GM10266 (cell line): ENCODE measurements around the gene MAT1A.
"Not testable (repeated sequence)": the region's sequence is repeated elsewhere in the genome, so short reads cannot be mapped to it uniquely, and the experiment has no call there.

ENCODE experiments used
- DNase-seq: peaks from one replicate; pipeline ENCODE4 v3.0.0; 2012; ENCODE audit errors: extremely low spot score
- TF ChIP-seq, protein P1 (sequence below): IDR thresholded peaks from 2 replicates; pipeline ENCODE4 v1.5.1; 2012; ENCODE audit warnings: mild to moderate bottlenecking, low read depth; ENCODE audit not compliant: control insufficient read depth, insufficient read depth; ENCODE audit errors: missing control alignments

MAT1A gene

DNA sequence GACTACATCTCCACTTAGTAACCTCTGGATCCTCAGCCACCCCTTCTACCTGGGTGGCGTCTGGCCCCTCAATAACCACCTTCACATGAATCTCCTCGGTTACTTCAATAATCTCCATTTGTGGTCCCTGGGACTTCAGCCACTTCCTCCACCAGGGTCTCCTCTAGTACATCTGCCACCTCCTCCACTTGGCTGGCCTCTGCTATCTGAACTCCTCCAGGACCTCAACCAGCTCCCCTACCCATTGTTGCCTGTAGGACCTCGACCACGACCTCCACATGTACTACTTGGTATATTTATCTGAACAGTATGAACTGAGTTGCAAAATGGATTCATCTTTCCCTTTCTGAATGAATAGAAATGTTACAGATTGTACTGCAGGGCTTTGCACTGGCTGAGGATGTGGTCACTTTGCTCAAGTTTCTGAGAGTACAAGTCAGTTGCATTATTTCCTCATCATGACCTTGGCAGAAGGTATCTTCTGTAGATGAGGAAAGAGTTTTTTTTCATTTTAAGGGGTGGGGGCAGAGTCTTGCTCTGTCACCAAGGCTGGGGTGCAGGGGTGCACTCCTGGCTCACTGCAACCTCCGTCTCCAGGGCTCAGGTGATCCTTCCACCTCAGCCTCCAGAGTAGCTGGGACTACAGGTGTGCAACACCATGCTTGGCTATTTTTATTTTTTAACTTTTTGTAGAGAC is 36.0 kb downstream of the MAT1A start:
- TF ChIP-seq, protein P1, sequence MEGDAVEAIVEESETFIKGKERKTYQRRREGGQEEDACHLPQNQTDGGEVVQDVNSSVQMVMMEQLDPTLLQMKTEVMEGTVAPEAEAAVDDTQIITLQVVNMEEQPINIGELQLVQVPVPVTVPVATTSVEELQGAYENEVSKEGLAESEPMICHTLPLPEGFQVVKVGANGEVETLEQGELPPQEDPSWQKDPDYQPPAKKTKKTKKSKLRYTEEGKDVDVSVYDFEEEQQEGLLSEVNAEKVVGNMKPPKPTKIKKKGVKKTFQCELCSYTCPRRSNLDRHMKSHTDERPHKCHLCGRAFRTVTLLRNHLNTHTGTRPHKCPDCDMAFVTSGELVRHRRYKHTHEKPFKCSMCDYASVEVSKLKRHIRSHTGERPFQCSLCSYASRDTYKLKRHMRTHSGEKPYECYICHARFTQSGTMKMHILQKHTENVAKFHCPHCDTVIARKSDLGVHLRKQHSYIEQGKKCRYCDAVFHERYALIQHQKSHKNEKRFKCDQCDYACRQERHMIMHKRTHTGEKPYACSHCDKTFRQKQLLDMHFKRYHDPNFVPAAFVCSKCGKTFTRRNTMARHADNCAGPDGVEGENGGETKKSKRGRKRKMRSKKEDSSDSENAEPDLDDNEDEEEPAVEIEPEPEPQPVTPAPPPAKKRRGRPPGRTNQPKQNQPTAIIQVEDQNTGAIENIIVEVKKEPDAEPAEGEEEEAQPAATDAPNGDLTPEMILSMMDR = no peak
- DNase-seq = no peak

DNA sequence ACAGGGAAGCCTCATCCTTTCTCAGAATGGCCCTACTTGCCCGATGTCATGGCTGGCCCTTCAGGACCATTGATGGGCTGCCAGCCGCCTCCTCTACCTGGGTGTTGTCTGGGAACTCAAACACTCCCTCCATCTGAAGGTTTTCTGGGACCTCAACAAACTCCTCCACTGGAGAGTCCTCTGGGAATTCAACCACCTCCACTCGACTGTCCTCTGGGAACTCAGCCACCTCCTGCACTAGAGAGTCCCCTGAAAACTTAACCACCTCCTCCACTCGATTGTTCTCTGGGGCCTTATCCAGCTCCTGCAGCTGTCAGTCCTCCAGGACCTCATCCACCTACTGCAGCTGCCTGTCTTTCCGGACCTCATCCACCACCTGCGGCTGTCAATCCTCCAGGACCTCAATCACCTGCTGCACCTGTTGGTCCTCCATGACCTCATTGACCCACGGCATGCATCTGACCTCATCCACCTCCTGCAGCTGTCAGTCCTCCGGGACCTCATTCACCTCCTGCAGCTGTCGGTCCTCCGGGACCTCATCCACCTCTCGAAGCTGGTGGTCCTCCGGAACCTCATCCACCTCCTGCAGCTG is 37.1 kb downstream of the MAT1A start:
- TF ChIP-seq, protein P1 = no peak
- no peak for DNase-seq

DNA sequence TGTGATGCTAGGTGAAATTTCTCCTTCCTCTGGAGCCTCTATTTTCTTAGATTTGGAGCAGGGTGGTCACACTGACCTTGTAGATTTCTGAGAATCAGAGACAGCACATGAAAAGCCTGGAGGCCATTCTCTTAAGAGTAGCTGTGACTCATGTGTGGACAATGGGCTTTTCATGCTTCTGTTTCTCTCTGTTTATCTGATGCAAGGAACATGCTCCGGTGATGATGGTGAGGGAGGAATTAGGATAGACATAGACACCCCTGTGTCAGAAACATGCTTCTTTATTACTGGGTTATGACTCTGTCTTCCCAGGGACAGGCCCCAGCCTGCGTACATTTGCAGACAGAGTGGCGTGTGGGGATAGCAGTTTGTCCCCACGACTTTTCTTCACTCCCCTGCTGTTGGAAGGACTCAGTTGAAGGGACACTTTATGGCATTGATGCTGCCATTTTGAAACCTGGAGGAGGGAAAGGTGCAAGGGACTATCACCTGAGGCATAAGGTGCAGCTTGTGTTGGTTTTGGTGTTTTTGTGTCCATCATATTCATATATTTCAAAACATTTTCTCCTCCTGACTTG is 37.7 kb downstream of the MAT1A start:
- DNase-seq = not testable (repeated sequence)

DNA sequence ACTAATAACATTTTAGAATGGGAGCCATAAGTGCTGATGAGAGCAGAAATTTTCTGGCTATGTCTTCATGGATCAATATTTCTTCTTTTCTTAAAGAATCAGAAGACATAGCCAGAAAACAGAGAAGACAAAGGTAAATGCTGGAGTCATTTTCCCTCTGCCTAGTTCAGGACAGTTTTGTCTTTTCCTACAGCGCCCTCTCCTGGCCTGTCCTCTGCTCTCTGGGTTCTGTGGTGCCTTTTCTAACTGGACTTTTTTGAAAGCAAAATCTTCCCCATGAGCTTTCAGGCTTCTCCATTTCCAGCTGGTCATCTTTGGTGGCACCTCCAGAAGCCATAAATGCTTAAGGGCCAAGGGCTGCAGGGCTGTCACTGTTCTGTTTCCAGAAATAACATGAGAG is 39.1 kb downstream of the MAT1A start:
- DNase-seq = not testable (repeated sequence)

DNA sequence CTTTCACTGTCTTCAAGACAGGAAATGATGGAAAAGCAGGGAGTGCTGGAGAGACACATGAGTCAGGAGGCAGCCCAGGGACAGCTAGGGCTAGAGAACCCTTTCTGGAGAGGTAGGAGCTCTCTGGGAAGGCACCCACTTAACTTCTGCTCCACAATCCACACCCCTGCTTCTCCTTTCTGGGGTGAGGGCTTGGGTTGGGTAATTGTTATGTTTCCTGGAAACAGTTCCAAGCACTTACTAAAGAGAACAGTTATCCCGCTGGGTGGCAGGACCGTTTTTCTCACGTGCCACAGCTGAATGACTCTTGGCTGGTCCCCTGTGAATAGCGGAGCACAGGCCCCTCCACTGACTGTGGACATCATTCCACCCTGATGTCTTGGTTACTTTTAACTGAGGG is 39.6 kb downstream of the MAT1A start:
- DNase-seq = not testable (repeated sequence)

DNA sequence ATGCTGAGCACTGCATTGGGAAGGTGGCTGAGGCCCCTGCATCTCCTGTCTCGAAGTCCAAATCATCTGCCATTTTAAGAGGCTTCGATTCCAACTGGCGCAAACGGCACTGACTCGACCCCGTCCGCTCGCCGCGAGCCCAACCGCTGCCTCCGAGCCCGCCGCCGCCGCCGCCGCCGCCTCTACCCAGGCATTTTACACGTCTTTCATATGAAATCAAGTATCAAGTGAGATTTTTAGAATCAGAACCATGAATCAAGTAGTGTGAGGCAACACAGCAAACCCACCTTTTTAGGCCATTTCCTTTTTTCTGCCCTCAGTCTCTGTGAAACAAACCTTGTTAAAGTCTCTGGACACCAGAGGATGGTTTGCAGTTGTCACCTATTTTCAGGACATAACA is 41.8 kb downstream of the MAT1A start:
- DNase-seq = not testable (repeated sequence)

DNA sequence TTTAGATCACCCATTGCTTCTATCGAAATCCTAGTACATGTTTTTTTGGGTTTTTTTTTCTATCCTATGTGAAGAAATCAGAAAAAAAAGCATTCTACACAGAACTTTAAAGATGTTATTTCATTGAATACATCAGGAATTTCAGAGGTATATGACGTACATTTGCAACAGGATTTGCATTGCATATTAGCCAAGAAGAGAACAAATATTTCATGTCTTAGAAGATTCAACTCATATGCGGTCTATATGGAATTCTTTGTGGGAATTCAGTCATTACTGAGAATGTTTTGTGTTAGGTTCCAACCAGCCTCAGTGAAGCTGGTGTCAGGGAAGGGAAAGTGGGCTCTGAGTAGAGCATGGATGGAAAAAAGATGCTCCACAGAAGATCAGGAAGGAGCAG is 45.1 kb downstream of the MAT1A start:
- DNase-seq = not testable (repeated sequence)

DNA sequence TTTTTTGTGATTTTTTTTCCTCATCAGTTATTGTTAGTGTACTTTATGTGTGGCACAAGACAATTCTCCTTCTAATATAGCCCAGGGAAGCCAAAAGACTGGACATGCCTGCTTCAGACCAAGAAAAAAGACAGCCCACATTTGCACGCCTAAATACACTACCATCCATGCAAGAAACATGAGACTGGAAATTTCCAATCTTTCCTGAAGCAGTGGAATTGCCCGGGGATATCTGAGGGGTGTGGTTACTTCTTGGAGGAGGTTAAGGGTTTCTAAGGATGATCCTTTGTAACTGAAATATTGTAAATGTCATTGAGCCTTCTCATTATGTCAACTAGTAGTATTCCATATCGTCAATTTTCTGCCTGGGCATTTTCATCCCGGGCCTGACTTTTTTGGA is 47.1 kb downstream of the MAT1A start:
- DNase-seq = not testable (repeated sequence)

DNA sequence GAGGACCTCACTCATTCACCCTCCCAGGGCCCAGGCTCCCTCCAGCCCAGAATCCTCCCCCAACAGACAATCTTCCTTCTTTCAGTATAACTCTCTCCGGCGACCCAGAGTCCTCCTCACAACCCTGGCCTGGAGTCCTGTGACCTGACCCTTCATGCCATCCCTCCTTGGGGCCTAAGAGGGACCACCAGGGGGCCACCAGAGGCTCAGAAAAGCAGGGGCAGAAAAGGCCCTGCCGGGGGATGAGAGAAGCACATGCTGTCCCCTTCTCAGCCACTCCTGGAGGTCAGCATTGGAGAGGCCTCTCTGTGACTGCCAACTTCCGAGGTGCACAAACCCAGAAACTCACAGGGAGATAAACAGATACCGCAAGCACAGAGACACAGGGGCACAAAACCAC is 53.0 kb downstream of the MAT1A start:
- not testable (repeated sequence) for DNase-seq

DNA sequence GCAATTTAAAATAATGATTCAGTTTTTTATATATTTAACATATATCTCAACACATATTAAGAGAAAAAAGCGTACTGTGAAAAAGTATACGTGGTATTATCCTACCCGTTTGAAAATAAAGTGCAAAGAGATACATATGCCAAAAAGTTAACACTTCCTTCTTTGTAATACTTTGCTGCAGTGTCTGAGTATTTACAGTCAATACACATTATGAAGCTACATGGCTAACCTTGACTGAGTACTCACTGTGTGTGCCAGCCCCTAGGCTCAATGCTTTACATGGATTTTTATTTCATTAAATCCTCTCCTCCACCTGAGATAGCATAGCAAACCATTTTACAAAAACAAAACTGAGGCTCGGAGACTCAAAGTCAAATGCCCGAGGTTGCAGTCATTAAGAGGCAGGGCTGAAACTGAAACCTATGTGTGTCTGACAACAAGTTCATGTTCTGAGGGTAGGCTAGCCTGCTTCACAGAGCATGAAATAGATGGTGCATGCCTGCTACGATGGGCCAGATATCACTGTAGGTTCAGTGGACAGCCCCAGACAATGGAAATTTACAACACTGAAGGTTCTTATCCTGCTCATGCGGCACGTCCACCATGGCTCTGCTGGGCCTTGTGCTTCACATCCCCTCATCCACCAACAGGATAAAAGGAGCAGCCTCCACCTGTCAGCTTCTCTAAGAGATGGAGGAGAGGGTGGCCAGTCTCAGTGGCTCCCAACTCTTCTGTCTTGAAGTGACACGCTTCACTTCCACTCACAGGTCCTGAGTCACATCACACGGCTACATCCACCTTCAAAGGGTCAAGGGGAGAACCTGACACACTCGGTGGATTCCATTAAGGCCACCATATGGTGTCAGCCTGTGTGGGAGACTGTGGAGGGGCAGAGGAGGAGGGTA is 54.9 kb downstream of the MAT1A start:
- not testable (repeated sequence) for DNase-seq

DNA sequence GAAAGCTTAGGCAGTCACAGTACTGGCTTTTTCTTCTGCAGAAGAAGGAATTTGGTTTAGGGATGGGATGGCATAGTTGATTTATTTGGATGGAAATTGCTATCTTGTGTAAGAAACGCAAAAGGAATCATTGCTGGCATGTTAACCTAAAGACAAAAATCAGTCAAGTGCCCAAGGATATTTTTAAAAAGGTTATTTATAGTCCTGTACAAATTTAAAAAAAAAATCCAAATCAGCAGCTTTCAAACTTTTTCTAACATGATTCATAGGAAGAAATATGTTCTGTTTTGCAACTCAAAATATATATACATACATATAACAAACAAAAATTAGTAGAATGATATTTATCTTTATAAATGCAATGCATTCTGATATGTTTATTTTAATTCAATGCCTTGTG is 55.6 kb downstream of the MAT1A start:
- not testable (repeated sequence) for DNase-seq

DNA sequence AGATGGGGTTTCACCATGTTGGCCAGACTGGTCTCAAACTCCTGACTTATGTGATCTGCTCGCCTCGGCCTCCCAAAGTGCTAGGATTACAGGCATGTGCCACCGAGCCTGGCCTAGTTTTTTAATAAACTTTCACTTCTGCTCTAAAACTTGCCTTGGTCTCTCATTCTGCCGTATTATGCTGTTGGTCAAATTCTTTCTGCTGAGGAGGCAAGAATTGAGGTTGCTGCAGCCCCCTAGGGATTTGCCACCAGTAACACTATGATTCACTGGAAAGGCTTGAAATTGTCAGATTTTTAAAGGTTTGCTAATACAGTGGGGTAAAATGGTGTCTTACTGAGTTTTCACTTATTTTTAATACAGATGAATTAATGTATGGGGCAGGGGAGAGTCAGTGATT is 62.7 kb downstream of the MAT1A start:
- not testable (repeated sequence) for DNase-seq

DNA sequence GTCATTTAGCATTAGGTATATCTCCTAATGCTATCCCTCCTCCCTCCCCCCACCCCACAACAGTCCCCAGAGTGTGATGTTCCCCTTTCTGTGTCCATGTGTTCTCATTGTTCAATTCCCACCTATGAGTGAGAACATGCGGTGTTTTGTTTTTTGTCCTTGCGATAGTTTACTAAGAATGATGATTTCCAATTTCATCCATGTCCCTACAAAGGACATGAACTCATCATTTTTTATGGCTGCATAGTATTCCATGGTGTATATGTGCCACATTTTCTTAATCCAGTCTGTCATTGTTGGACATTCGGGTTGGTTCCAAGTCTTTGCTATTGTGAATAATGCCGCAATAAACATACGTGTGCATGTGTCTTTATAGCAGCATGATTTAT is 66.4 kb downstream of the MAT1A start:
- not testable (repeated sequence) for DNase-seq
